Mesenchymal stem cell (in vitro differentiated cells and primary cell): Measurements from ENCODE around the gene EXTL1.
A peak's percentile ranks its signal among the peaks of the same experiment; 100 is the strongest.
"Not testable (repeated sequence)": the region's sequence is repeated elsewhere in the genome, so short reads cannot be mapped to it uniquely, and the experiment has no call there.

ENCODE experiments used
- DNase-seq: peaks from one replicate; pipeline ENCODE4 v3.0.0-alpha.2; 2013
- H2AFZ ChIP-seq: one replicate; pipeline ENCODE4 v1.6.1; 2013; ENCODE audit warnings: low read depth, mild to moderate bottlenecking, control low read depth, inconsistent platforms, low read length, moderate library complexity
- H2AK5ac ChIP-seq: 2 replicates; pipeline ENCODE4 v1.6.1; 2013; ENCODE audit warnings: low read length, moderate library complexity, mild to moderate bottlenecking, inconsistent platforms; ENCODE audit not compliant: severe bottlenecking
- H2BK120ac ChIP-seq: one replicate; pipeline ENCODE4 v1.6.1; 2013; ENCODE audit warnings: low read depth, mild to moderate bottlenecking, inconsistent platforms, low read length, moderate library complexity
- H2BK12ac ChIP-seq, 2 experiments: one replicate each; pipeline ENCODE4 v1.6.1; 2013; ENCODE audit warnings: inconsistent platforms in 2 of 2, low read length in 2 of 2, mild to moderate bottlenecking in 2 of 2, moderate library complexity in 2 of 2, control low read depth in 1 of 2
- H2BK15ac ChIP-seq: one replicate; pipeline ENCODE4 v1.6.1; 2013; ENCODE audit warnings: mild to moderate bottlenecking, low read depth, inconsistent platforms; ENCODE audit not compliant: poor library complexity, severe bottlenecking
- H2BK5ac ChIP-seq: 2 replicates; pipeline ENCODE4 v1.6.1; 2013; ENCODE audit warnings: low read depth, mild to moderate bottlenecking, low read length, control low read depth, inconsistent platforms; ENCODE audit not compliant: poor library complexity, severe bottlenecking
- H3K14ac ChIP-seq, 2 experiments: one replicate each; pipeline ENCODE4 v1.6.1; 2013; ENCODE audit warnings: inconsistent platforms in 2 of 2, low read length in 2 of 2, control low read depth in 1 of 2, mild to moderate bottlenecking in 1 of 2, moderate library complexity in 1 of 2
- H3K18ac ChIP-seq, 2 experiments: one replicate each; pipeline ENCODE4 v1.6.1; 2013; ENCODE audit warnings: inconsistent platforms in 2 of 2, low read length in 2 of 2, control low read depth in 1 of 2, low read depth in 1 of 2, mild to moderate bottlenecking in 1 of 2
- H3K23ac ChIP-seq, 2 experiments: one replicate each; pipeline ENCODE4 v1.6.1; 2013; ENCODE audit warnings: inconsistent platforms in 2 of 2, low read length in 2 of 2, mild to moderate bottlenecking in 2 of 2, moderate library complexity in 2 of 2, control low read depth in 1 of 2
- H3K27ac ChIP-seq: 2 replicates; pipeline ENCODE4 v1.5.1; 2013; ENCODE audit warnings: mild to moderate bottlenecking, moderate library complexity, low read length, control low read depth, inconsistent platforms; ENCODE audit not compliant: poor library complexity, severe bottlenecking
- H3K27me3 ChIP-seq, 2 experiments: 2 replicates each; pipeline versions ENCODE4 v1.6.1 to v1.7.0; 2013; ENCODE audit warnings: low read length in 2 of 2, mild to moderate bottlenecking in 2 of 2, moderate library complexity in 2 of 2, control low read depth in 1 of 2, inconsistent platforms in 1 of 2; ENCODE audit not compliant: control insufficient read depth in 1 of 2, insufficient read depth in 1 of 2
- H3K36me3 ChIP-seq, 2 experiments: 2 replicates each; pipeline versions ENCODE4 v1.6.1 to v1.7.0; 2013; ENCODE audit warnings: low read length in 2 of 2, control low read depth in 1 of 2, inconsistent platforms in 1 of 2, low read depth in 1 of 2, mild to moderate bottlenecking in 1 of 2; ENCODE audit not compliant: insufficient read depth in 2 of 2, control insufficient read depth in 1 of 2
- H3K4ac ChIP-seq, 2 experiments: one replicate each; pipeline ENCODE4 v1.6.1; 2013; ENCODE audit warnings: inconsistent platforms in 2 of 2, low read length in 2 of 2, mild to moderate bottlenecking in 2 of 2, moderate library complexity in 2 of 2, control low read depth in 1 of 2, low read depth in 1 of 2
- H3K4me1 ChIP-seq: 2 replicates; pipeline ENCODE4 v1.6.1; 2013; ENCODE audit warnings: low read depth, low read length, control low read depth; ENCODE audit not compliant: control insufficient read depth, insufficient read depth
- H3K4me2 ChIP-seq: 2 replicates; pipeline ENCODE4 v1.6.1; 2013; ENCODE audit warnings: low read length, mild to moderate bottlenecking, inconsistent platforms; ENCODE audit not compliant: poor library complexity, severe bottlenecking
- H3K4me3 ChIP-seq, 2 experiments: 2 replicates each; pipeline versions ENCODE4 v1.5.1 to v1.7.0; 2013; ENCODE audit warnings: low read length in 2 of 2, mild to moderate bottlenecking in 2 of 2, control low read depth in 1 of 2, low read depth in 1 of 2; ENCODE audit not compliant: insufficient read depth in 1 of 2
- H3K79me1 ChIP-seq: replicated peaks from 2 replicates; pipeline ENCODE4 v1.6.1; 2013; ENCODE audit warnings: mild to moderate bottlenecking, control low read depth, low read length, inconsistent platforms; ENCODE audit not compliant: poor library complexity, severe bottlenecking
- H3K9ac ChIP-seq: 2 replicates; pipeline ENCODE4 v1.7.0; 2013; ENCODE audit warnings: mild to moderate bottlenecking, low read length, moderate library complexity
- H3K9me3 ChIP-seq: 2 replicates; pipeline ENCODE4 v1.7.0; 2013; ENCODE audit warnings: mild to moderate bottlenecking, low read length; ENCODE audit not compliant: control insufficient read depth
- H4K8ac ChIP-seq: one replicate; pipeline ENCODE4 v1.6.1; 2013; ENCODE audit warnings: inconsistent platforms, mild to moderate bottlenecking, low read length, moderate library complexity
- H4K91ac ChIP-seq: one replicate; pipeline ENCODE4 v1.6.1; 2013; ENCODE audit warnings: mild to moderate bottlenecking, low read length, inconsistent platforms
- WGBS: methylation state at CpG from one replicate; pipeline ENCODE4 v1.1.7; 2013; ENCODE audit warnings: mixed read lengths; 5-methylcytosine and 5-hydroxymethylcytosine counted together

EXTL1 gene

DNA sequence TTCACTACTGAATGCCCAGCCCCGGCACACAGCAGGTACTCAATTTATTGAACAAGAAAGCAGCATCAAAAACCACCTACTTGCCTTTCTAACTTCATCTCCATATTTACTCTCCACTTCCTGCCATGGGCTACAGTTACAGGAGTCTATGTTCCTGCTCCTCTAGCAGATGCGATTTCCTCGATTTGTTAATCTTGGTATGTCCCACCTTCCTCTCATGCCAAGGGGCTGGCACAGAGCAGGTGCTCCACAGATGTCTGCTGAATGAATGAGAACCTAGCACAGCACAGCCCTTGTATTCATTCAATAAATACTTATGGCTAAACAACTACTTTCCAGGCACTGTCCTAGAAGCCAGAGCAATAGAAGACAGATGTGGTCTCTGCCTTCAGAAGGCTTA lies 35.9 kb upstream of the EXTL1 start:
- Histone ChIP-seq H3K27me3 (no peaks in the 10 kb centered on the region), H2BK15ac (no peak overlapping the region), H3K27ac (no peak overlapping the region), H3K4me3 (no peak overlapping the region), H4K91ac (no peak overlapping the region), H2AFZ (no peak overlapping the region), H3K4me1 (no peaks in the 10 kb centered on the region), H3K9ac (no peak overlapping the region), H4K8ac (no peak overlapping the region), H3K4me2 (no peak overlapping the region), H2BK5ac (no peak overlapping the region), H2BK120ac (no peak overlapping the region), H3K79me1 (peaks cover 2% of the 10 kb centered on the region), H3K36me3 (peaks cover 25 to 62% of the 10 kb centered on the region in 2 experiments), H2BK12ac (no peak overlapping the region), H3K23ac (no peak overlapping the region), H2AK5ac (no peak overlapping the region), H3K14ac (no peak overlapping the region), H3K9me3 (no peaks in the 10 kb centered on the region), H3K4ac (no peak overlapping the region), H3K18ac (no peak overlapping the region)
- DNase-seq, result no peak
- 99% methylated on average over 3 of the region's 3 CpGs for WGBS

DNA sequence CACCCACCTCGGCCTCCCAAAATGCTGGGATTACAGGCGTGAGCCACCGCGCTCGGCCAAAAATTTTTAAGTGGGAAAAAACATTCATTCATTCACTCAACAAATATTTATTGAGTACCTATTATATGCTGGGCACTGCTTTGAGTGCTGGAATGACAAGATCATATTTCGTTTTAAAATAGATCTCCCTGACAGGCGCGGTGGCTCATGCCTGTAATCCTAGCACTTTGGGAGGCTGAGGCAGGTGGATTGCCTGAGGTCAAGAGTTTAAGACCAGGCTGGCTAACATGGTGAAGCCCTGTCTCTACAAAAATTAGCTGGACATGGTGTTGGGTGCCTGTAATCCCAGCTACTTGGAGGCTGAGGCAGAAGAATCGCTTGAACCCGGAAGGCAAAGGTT lies 34.8 kb upstream of the EXTL1 start:
- H3K9ac ChIP-seq, H3K14ac ChIP-seq, H3K4me3 ChIP-seq, H3K79me1 ChIP-seq, H2BK120ac ChIP-seq, H2BK12ac ChIP-seq, H2BK5ac ChIP-seq, H3K18ac ChIP-seq, H3K4me1 ChIP-seq, DNase-seq, H2AK5ac ChIP-seq, H2BK15ac ChIP-seq, H3K27ac ChIP-seq, H4K8ac ChIP-seq, H3K9me3 ChIP-seq, H2AFZ ChIP-seq, H3K4me2 ChIP-seq, H3K23ac ChIP-seq, H3K27me3 ChIP-seq, H4K91ac ChIP-seq, H3K4ac ChIP-seq: not testable (repeated sequence)
- peaks cover 22 to 55% of the 10 kb centered on the region in 2 experiments for H3K36me3 ChIP-seq
- WGBS, result 96% methylated on average over 10 of the region's 10 CpGs

DNA sequence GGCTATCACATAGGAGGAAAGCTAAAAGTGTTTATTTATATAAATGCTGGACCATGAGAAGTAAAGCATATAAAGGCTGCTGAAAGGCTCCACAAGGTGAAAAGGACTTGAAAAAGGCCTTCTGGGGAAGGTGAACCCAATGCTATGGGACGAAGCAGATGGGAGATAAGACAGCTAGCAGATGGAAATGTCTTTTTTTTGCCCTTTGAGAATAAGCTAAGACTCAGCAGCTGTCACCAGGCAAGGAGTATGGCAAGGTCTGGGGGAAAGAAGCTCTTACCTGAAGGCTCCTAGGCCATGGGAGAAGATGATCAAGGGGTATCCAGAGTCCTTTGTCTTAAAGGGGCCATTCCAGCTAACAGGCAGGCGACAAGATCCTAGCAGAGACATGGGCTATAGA lies 33.6 kb upstream of the EXTL1 start:
- Histone ChIP-seq H3K36me3 (peaks cover 15 to 48% of the 10 kb centered on the region in 2 experiments), H3K4me3 (no peak overlapping the region), H3K79me1 (peaks cover 3% of the 10 kb centered on the region), H3K14ac (no peak overlapping the region), H2BK12ac (no peak overlapping the region), H3K4me1 (peaks cover 3% of the 10 kb centered on the region), H2BK15ac (no peak overlapping the region), H3K4me2 (no peak overlapping the region), H2BK120ac (no peak overlapping the region), H3K9ac (no peak overlapping the region), H3K4ac (no peak overlapping the region), H3K23ac (no peak overlapping the region), H3K27me3 (no peaks in the 10 kb centered on the region), H2BK5ac (no peak overlapping the region), H2AFZ (no peak overlapping the region), H3K18ac (no peak overlapping the region), H3K27ac (no peak overlapping the region), H4K8ac (no peak overlapping the region), H3K9me3 (no peaks in the 10 kb centered on the region), H4K91ac (no peak overlapping the region), H2AK5ac (no peak overlapping the region)
- no peak for DNase-seq
- WGBS, result 98% methylated on average over 2 of the region's 2 CpGs

DNA sequence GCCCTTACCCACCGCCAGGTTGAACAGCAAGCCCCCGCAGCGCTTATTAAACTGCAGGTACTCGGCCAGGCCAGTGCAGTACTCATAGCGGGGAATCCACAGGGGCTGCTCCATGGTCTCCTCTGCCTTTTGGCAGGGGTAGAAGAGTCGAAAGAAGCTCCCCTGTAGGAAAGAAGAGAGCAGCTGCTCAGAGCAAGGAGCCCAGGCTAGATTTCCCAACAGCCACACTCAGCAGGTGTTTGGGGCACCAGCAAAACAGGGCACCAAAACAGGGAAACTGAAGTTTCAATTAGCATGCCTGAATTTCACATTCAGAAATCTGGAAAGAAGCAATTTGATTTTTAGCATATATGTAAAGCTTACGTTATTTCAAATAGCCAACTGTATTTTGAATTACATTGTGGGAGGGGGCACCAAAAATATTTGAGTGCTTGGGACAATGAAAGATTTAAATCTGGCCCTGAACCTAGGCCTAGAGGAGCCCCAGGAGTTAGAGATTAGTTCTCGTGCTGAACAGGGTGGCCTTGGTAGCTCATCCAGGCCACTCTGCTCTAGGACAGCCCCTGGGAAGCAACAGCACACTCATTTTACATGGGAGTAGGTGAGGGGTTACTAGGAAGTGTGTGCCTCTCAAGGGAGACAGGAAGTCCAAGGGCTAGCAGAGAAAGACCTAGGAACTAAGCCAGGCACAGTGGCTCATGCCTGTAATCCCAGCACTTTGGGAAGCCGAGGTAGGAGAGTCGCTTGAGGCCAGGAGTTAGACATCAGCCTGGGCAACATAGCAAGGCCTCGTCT lies 31.9 kb upstream of the EXTL1 start:
- WGBS, result 93% methylated on average over 8 of the region's 11 CpGs
- no peaks in the 10 kb centered on the region for H3K27me3 ChIP-seq
- H3K9ac ChIP-seq, result peak overlapping the region; percentile 30
- H2AFZ ChIP-seq, result no peak overlapping the region
- no peak overlapping the region for H4K91ac ChIP-seq
- H3K79me1 ChIP-seq, result peaks cover 8% of the 10 kb centered on the region
- H3K9me3 ChIP-seq, result no peaks in the 10 kb centered on the region
- no peak overlapping the region for H3K23ac ChIP-seq
- no peak overlapping the region for H3K4me3 ChIP-seq
- no peak overlapping the region for H2AK5ac ChIP-seq
- peak overlapping the region in 1 of 2 experiments; percentile 57 for H3K4ac ChIP-seq
- H3K27ac ChIP-seq, result no peak overlapping the region
- DNase-seq, result no peak
- no peak overlapping the region for H3K18ac ChIP-seq
- no peak overlapping the region for H2BK12ac ChIP-seq
- H2BK5ac ChIP-seq, result no peak overlapping the region
- peaks cover 10 to 36% of the 10 kb centered on the region in 2 experiments for H3K36me3 ChIP-seq
- no peak overlapping the region for H3K14ac ChIP-seq
- no peak overlapping the region for H2BK120ac ChIP-seq
- peak overlapping the region; percentile 54 for H2BK15ac ChIP-seq
- peaks cover 3% of the 10 kb centered on the region for H3K4me1 ChIP-seq
- no peak overlapping the region for H3K4me2 ChIP-seq
- H4K8ac ChIP-seq, result no peak overlapping the region
